GOT3 (cell line): Measurements from ENCODE around the gene DOCK3.
"Not testable (repeated sequence)": the region's sequence is repeated elsewhere in the genome, so short reads cannot be mapped to it uniquely, and the experiment has no call there.

Source experiments
- DNase-seq: peaks from one replicate; lab custom pipeline; 2025; ENCODE audit warnings: mixed read lengths; lab: John Stamatoyannopoulos, UW

Gene DOCK3

GRCh38 chr3:51221959-51222358 is 547.2 kb downstream of the DOCK3 start:
- DNase-seq, result no peak

- no peak for DNase-seq
These were observed 549.6 kb downstream of the DOCK3 start for GRCh38 chr3:51224283-51224682.

GRCh38 chr3:51224843-51225242 is 550.1 kb downstream of the DOCK3 start:
- DNase-seq, result no peak

GRCh38 chr3:51242939-51243338 is 568.2 kb downstream of the DOCK3 start:
- no peak for DNase-seq

- DNase-seq, result no peak
These were observed 569.2 kb downstream of the DOCK3 start for GRCh38 chr3:51243924-51244323.

- DNase-seq, result no peak
These were observed 571.1 kb downstream of the DOCK3 start for GRCh38 chr3:51245867-51246266.

- no peak for DNase-seq
These were observed 583.1 kb downstream of the DOCK3 start for GRCh38 chr3:51257870-51258269.

DNA sequence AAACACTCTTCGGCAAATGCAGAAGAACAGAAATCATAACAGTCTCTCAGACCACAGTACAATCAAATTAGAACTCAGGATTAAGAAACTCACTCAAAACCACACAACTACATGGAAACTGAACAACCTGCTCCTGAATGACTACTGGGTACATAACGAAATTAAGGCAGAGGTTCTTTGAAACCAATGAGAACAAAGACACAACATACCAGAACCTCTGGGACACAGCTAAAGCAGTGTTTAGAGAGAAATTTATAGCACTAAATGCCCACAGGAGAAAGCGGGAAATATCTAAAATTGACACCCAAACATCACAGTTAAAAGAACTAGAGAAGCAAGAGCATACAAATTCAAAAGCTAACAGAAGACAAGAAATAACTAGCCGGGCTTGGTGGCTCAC is 589.4 kb downstream of the DOCK3 start:
- not testable (repeated sequence) for DNase-seq

GRCh38 chr3:51268132-51268531 is 593.4 kb downstream of the DOCK3 start:
- no peak for DNase-seq

- DNase-seq, result no peak
These were observed 594.7 kb downstream of the DOCK3 start for GRCh38 chr3:51269466-51269865.

DNA sequence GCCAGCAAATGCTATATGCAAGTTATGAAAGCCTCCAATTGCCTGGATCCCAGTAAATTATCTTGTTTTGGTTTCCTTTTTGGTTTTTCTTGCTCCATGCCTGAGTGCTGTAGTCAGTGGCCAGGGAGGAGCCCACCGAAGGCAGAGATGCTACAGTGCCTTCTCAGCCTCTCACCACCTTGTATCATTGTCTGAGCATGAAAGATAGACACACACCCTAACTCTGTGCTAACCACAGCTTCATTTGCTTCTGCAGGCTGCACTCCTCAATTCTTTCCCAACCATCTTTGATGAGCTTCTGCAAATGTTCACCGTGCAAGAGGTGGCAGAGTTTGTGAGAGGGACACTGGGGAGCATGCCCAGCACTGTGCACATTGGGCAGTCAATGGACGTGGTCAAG is 595.8 kb downstream of the DOCK3 start:
- no peak for DNase-seq

- DNase-seq, result no peak
These were observed 596.4 kb downstream of the DOCK3 start for GRCh38 chr3:51271172-51271571.

GRCh38 chr3:51274052-51274451 is 599.3 kb downstream of the DOCK3 start:
- DNase-seq, result no peak

GRCh38 chr3:51275111-51275805 is 600.5 kb downstream of the DOCK3 start:
- no peak for DNase-seq

GRCh38 chr3:51276046-51276445 is 601.3 kb downstream of the DOCK3 start:
- DNase-seq, result no peak

DNA sequence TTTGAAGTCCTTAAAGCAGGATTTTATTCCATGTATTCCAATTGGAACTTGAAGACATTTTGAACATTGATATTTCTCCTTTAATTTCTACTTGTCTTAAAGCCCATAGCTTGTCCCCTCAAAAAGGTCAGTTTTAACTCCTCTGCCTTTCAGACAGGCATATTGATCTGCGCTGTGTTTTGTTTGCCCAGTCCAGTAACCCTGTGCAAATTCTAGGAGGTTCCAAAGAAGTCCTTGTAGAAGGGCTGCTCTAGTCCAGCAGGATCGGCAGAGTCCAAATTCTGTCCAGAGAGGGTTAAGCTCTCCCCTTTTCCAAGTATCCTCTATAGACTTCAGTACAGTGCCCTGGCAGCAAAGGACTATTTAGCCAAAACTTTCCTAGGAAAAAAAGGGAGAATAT is 604.7 kb downstream of the DOCK3 start:
- no peak for DNase-seq

DNA sequence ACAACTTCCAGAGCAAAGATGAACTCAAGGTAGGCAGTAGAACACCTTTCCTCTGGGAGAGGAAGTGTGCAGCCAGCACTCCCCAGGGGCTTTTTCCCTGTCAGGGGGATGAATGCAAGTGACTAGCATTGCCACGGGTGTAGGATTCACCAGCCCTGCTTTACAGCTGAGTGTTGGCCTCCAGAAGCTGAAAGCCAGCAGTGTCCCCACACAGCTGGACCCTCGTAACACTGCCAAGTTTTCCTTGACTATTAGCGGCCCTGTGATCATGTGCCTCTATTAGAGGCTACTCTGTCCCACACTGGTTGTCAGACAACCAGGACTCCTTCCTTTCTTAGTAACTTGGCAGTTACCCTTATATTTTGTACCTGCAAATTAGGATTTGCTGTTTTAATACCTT is 605.4 kb downstream of the DOCK3 start:
- no peak for DNase-seq

- no peak for DNase-seq
These were observed 608.2 kb downstream of the DOCK3 start for GRCh38 chr3:51282931-51283330.

- DNase-seq, result no peak
These were observed 608.7 kb downstream of the DOCK3 start for GRCh38 chr3:51283421-51283820.

DNA sequence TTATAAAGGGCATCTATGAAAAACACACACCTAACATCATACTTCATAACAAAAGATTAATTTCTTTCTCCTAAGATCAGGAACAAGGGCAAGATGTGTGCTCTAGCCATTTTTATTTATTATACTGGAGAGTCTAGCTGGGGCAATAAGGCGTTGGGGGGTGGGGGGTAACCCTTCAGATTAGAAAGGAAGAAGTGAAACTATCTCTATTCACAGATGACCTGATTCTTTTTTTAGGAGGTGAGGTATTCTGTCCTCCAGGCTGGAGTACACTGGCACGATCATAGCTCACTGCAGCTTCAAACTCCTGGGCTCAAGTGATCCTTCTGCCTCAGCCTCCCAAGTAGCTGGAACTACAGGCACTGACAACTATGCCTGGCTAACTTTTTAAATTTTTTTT is 620.9 kb downstream of the DOCK3 start:
- DNase-seq, result no peak

- no peak for DNase-seq
These were observed 622.6 kb downstream of the DOCK3 start for GRCh38 chr3:51297333-51297732.

DNA sequence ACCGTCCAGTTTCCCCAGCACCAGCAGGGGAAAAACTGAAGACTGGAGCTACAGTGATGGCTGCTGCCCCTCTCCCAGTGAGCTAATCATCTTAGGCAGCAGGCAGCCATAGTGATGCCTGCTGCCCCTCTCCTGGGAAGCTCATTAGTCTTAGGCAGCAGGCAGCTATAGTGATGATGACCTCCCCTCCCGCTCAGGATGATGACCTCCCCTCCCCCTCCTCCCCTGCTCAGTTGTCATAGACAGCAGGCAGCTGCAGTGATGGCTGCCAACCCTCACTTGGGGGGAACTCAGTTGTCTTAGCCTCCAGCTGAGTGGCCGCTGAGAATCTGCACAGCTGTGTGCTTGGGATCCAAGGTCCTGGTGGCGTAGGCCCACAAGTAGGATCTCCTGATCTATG is 629.5 kb downstream of the DOCK3 start:
- no peak for DNase-seq

DNA sequence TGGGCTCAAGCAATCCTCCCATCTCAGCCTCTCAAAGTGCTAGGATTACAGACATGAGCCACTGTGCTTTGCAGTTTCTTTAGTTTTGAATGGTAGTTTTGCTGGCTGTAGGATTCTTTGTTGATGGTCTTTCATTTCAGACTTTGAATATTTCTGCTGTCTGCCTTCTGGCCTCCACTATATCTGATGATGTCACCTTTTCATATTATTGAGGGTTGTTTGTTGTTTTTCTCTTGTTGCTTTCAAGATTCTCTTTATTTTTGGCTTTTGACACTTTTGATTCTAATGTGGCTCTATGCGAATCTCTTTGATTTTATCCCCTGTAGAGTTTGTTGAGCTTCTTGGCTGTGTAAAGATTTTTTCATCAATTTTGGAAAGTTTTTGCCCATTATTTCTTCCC is 631.4 kb downstream of the DOCK3 start:
- DNase-seq, result no peak

DNA sequence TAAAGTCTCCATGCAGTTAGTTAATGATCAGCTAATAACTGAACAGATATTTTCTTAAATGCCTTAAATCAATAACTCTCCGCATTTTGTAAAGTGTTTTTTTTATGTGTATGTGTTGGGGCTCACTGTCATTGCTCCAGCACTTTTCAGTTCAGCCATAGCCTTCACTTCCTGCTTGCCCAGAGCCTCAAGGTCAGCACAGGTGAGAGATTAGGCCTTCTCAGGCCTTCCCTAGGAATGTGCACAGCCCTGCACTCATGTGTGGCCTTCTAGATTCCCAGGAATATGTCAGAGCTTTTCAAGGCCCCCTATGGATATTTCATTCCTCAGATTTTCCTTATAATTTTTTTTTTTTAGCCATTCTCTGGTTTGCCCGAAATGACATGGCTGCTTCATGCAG is 632.7 kb downstream of the DOCK3 start:
- DNase-seq, result no peak
